Activated B cell treated with CpG ODN at 0.5 μM for 24 hours (primary cell): ENCODE measurements around the gene VPS13D. TPM values are rescaled to one million over a fixed set of nuclear protein-coding genes. Genes with fewer than 3 reads are reported as not detected.

ENCODE experiments used
- ATAC-seq: fragments of 200-7000 bp; cut with Tn5 transposase; one replicate; pipeline ENCODE4 v1.10.0; 2021; ENCODE audit warnings: low read depth, mild to moderate bottlenecking, moderate library complexity
- CTCF ChIA-PET: fragments of 350-600 bp; sonication (Branson Sonifier 250); formaldehyde crosslinking; loops from one replicate; lab custom pipeline; 2021; ENCODE audit warnings: antibody characterized with exemption; lab: Charles Lee
- POLR2A ChIA-PET: fragments of 350-600 bp; sonication (Branson Sonifier 250); formaldehyde crosslinking; loops from one replicate; lab custom pipeline; 2021; ENCODE audit warnings: antibody characterized with exemption; lab: Charles Lee
- DNase-seq: peaks from one replicate; pipeline ENCODE4 v3.0.0; 2022
- H3K27ac Mint-ChIP-seq: one replicate; pipeline ENCODE4 v1.8.0; 2020; ENCODE audit warnings: mixed read lengths
- H3K27me3 Mint-ChIP-seq: one replicate; pipeline ENCODE4 v1.8.0; 2021; ENCODE audit warnings: mixed read lengths
- H3K36me3 Mint-ChIP-seq: one replicate; pipeline ENCODE4 v1.8.0; 2021; ENCODE audit warnings: low read depth, mixed read lengths
- H3K4me1 Mint-ChIP-seq: one replicate; pipeline ENCODE4 v1.8.0; 2021; ENCODE audit warnings: mixed read lengths
- H3K4me3 Mint-ChIP-seq: one replicate; pipeline ENCODE4 v1.8.0; 2020; ENCODE audit warnings: mild to moderate bottlenecking, mixed read lengths
- H3K9me3 Mint-ChIP-seq: one replicate; pipeline ENCODE4 v1.8.0; 2020; ENCODE audit warnings: mixed read lengths
- CTCF ChIP-seq: fragments of 200-600 bp; IDR thresholded peaks from one replicate; pipeline ENCODE4 v1.8.0; 2022; ENCODE audit warnings: antibody characterized with exemption, mild to moderate bottlenecking
- intact Hi-C: fragments of 100-400 bp; cut with micrococcal nuclease; formaldehyde crosslinking; loops from one replicate; pipeline ENCODE4 v1.15.1; 2024
- total RNA-seq: library from RNA; stranded (reverse); gene quantifications from 2 replicates; pipeline ENCODE4 v1.2.3, GENCODE V29; 2022

VPS13D gene
- total RNA-seq, 1 donor from 2014 or later = 64.5 TPM

DNA sequence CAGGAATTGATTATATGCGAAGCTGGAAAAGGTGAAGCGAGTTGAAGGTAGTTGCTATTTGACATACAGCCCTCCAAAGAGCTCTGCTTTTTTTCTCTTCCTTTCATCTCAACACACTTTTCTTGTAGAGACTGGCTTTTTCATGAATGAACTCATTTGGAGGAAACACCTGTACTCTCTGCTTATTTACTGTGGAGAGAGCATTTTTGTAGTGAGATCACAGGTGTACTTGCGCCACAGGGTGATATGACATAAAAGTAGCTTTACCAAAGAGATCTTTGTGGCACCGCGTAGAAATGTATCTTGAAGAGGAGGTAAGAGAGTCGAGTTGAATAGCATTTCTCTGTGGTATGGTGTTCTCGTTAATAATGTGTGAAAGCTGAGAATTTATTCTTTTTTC is 187.6 kb downstream of the VPS13D start:
- Mint-ChIP-seq H3K9me3 (no peaks in the 10 kb centered on the region), H3K36me3 (peaks cover 80% of the 10 kb centered on the region), H3K27me3 (no peaks in the 10 kb centered on the region), H3K4me1 (peaks cover 9% of the 10 kb centered on the region), H3K27ac (no peak overlapping the region), H3K4me3 (no peak overlapping the region)
- DNase-seq = no peak
- ChIA-PET POLR2A (no interaction called here), CTCF (no interaction called here)
- ATAC-seq = no peak
- no peak for TF ChIP-seq CTCF
- intact Hi-C loops = no loop called here

- ChIA-PET CTCF (no interaction called here), POLR2A (no interaction called here)
- TF ChIP-seq CTCF = no peak
- ATAC-seq (no peak), DNase-seq (no peak)
- intact Hi-C loops = no loop called here
- H3K27me3 Mint-ChIP-seq = no peaks in the 10 kb centered on the region
- no peaks in the 10 kb centered on the region for H3K9me3 Mint-ChIP-seq
- H3K4me3 Mint-ChIP-seq = no peak overlapping the region
- no peak overlapping the region for H3K27ac Mint-ChIP-seq
- peaks cover 6% of the 10 kb centered on the region for H3K4me1 Mint-ChIP-seq
- peaks cover 74% of the 10 kb centered on the region for H3K36me3 Mint-ChIP-seq
These were observed 190.3 kb downstream of the VPS13D start for GRCh38 chr1:12420171-12420570.

DNA sequence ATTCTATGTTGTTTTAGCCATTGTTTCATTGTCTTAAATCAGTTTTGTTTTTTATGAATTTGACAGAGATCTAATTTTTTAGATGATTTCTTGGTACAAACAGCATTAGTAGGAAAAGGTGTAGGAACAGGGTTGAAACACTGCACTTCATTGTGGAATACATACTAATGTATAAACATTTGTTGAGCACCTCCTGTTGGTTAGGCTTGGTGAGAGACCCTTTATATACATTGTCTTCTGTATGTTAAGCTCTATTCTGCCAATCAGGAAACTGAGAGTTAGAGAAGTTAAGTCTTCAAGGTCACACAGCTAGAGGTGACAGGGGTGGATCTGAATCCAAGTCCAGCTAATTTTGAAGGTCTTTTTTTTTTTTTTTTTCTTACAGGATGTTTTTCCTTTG is 192.7 kb downstream of the VPS13D start:
- intact Hi-C loops = no loop called here
- ATAC-seq (no peak), DNase-seq (no peak)
- H3K27me3 Mint-ChIP-seq = no peaks in the 10 kb centered on the region
- no peak for TF ChIP-seq CTCF
- ChIA-PET POLR2A (interaction anchor here (0.7 to 1.2 kb wide), 2 partner anchors 11 to 189 kb away, joined by 3 to 7 read pairs; no protein-coding TSS in a partner anchor), CTCF (no interaction called here)
- H3K27ac Mint-ChIP-seq = no peak overlapping the region
- H3K9me3 Mint-ChIP-seq = no peaks in the 10 kb centered on the region
- H3K4me1 Mint-ChIP-seq = no peaks in the 10 kb centered on the region
- peaks cover 64% of the 10 kb centered on the region for H3K36me3 Mint-ChIP-seq
- H3K4me3 Mint-ChIP-seq = no peak overlapping the region

- no peak for TF ChIP-seq CTCF
- ChIA-PET POLR2A (no interaction called here), CTCF (no interaction called here)
- Mint-ChIP-seq H3K9me3 (no peaks in the 10 kb centered on the region), H3K27me3 (no peaks in the 10 kb centered on the region), H3K27ac (no peak overlapping the region), H3K36me3 (peaks cover 66% of the 10 kb centered on the region), H3K4me3 (no peak overlapping the region), H3K4me1 (no peaks in the 10 kb centered on the region)
- intact Hi-C loops = no loop called here
- ATAC-seq (no peak), DNase-seq (no peak)
These were observed 194.3 kb downstream of the VPS13D start for GRCh38 chr1:12424087-12424529.

GRCh38 chr1:12424793-12425192 is 195.0 kb downstream of the VPS13D start:
- ChIA-PET CTCF (no interaction called here), POLR2A (no interaction called here)
- Mint-ChIP-seq H3K4me3 (no peak overlapping the region), H3K36me3 (peaks cover 65% of the 10 kb centered on the region), H3K4me1 (no peaks in the 10 kb centered on the region), H3K9me3 (no peaks in the 10 kb centered on the region), H3K27me3 (no peaks in the 10 kb centered on the region), H3K27ac (no peak overlapping the region)
- no peak for TF ChIP-seq CTCF
- DNase-seq (no peak), ATAC-seq (no peak)
- intact Hi-C loops = no loop called here
